ENCODE results near the gene ATN1.
A peak's percentile ranks its signal among the peaks of the same experiment; 100 is the strongest.
"Not testable (repeated sequence)": the region's sequence is repeated elsewhere in the genome, so short reads cannot be mapped to it uniquely, and the experiment has no call there.

ATN1 gene

GRCh38 chr12:6904280-6905276, 23.2 kb upstream of the ATN1 start, which contains the start of gene LRRC23:
Gene LRRC23 (plus strand): TSS chr12:6904822. CDS start chr12:6905634, 812 bp downstream.
- DNase-seq (ENCODE audit: low read depth in 1 of 2, low spot score in 1 of 2) = peak; percentile 93 to 95

GRCh38 chr12:6905414-6906040, 22.2 kb upstream of the ATN1 start:
- DNase-seq (ENCODE audit: low read depth in 1 of 2, low spot score in 1 of 2) = no peak

DNA sequence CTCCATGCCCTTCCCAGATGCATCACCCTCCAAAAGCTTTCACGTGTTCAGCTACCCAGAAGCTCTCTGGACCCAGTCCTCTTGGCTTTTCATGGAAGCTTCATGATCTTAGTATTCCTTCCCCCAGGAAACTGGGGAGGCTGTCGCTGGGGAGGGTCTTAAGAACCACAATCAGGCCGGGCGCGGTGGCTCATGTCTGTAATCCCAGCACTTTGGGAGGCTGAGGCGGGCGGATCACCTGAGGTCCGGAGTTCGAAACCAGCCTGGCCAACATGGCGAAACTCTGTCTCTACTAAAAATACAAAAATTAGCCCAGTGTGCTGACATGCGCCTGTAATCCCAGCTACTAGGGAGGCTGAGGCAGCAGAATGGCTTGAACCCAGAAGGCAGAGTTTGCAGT, 19.6 kb upstream of the ATN1 start:
- DNase-seq (ENCODE audit: low read depth in 1 of 2, low spot score in 1 of 2) = not testable (repeated sequence)

GRCh38 chr12:6909421-6910145, 18.2 kb upstream of the ATN1 start:
- DNase-seq (ENCODE audit: low read depth in 1 of 2, low spot score in 1 of 2) = no peak

GRCh38 chr12:6912164-6912935, 15.4 kb upstream of the ATN1 start:
- DNase-seq (ENCODE audit: low read depth in 1 of 2, low spot score in 1 of 2) = no peak

DNA sequence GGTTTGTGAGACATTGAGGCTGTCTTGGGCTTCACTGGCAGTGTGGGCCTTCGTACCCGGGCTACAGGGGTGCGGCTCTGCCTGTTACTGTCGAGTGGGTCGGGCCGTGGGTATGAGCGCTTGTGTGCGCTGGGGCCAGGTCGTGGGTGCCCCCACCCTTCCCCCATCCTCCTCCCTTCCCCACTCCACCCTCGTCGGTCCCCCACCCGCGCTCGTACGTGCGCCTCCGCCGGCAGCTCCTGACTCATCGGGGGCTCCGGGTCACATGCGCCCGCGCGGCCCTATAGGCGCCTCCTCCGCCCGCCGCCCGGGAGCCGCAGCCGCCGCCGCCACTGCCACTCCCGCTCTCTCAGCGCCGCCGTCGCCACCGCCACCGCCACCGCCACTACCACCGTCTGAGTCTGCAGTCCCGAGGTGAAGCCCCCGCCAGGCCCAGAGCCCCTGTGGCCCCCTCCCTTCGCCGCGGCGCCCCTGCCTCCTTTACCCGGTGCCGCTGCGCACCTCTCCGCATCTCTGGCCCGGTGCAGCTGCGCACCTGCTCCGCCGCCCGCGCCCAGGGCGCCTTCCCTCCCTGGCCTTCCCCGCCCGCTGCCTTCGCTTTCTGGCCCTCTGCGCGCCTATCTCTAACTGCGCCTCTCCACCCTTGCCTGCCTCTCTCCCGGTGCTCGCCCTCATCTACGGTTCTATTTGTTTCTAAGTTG, 13.4 kb upstream of the ATN1 start, which contains the start of gene ENO2:
TSS of gene ENO2 (plus strand) at position 335 of the 701 bp plus-strand sequence. CDS start 1,253 bp downstream, outside the sequence.
- peak; percentile 69 to 77 for DNase-seq (ENCODE audit: low read depth in 1 of 2, low spot score in 1 of 2)

DNA sequence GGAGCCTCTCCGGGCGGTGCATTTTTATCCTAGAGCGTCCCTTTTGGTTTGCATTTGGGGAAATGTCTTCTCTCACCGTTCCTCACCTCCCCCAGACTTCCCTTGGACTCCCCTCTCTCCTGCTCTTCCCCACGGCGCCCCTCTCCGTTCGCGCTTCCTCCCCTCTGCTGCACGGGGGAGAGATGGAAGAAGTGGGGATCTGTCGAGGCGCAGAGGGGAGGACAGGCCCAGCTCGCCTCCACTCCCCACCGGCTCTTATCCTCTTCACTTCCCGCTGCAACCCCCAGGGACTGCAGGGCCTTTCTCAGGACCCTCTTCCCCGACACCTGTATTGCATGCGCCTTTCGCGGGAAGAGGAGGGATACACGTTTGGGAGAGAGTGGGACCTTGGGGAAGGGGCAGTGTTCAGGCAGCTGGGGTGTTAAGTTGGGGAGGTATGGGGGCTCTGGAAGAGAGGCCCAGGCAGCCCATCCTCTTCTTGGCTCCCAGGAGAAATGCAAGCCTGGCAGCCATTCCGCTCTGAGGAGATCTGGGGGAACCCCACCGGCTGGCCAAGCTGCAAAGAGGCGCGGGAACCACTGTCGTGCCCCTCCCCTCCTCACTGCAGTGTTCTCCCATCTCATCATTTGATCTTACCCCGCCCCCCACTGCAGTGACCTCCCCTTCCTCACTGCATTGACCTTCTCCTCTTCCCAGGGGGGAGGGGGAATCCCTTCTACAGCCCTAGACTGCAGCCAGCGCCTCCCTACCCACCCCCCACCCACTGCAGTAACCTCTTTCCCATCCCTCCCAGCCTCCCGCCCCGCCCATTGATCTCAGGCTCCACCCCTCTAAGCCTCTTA, 12.6 kb upstream of the ATN1 start:
- no peak for DNase-seq (ENCODE audit: low read depth in 1 of 2, low spot score in 1 of 2)

DNA sequence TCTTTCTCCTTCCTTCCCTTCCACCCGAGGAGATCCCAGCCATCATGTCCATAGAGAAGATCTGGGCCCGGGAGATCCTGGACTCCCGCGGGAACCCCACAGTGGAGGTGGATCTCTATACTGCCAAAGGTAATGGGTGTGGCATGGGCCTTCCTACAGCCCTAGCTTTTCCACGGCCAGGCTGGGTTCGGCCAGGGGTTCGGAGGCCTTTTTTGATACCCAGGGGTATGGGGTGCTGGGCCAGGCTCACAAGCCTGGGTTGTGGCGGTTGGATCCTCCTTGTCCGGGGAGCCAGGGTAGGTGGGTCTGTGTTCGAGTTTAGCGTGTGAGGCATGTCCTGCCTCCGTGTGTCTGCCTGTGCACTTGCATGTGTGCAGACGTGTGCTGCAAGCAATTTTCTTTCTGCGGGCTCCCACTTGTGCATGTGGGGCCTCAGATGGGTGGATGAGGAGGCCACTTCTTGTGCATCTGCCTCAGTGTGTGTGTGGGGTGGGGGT, 11.9 kb upstream of the ATN1 start:
- no peak for DNase-seq (ENCODE audit: low read depth in 1 of 2, low spot score in 1 of 2)

DNA sequence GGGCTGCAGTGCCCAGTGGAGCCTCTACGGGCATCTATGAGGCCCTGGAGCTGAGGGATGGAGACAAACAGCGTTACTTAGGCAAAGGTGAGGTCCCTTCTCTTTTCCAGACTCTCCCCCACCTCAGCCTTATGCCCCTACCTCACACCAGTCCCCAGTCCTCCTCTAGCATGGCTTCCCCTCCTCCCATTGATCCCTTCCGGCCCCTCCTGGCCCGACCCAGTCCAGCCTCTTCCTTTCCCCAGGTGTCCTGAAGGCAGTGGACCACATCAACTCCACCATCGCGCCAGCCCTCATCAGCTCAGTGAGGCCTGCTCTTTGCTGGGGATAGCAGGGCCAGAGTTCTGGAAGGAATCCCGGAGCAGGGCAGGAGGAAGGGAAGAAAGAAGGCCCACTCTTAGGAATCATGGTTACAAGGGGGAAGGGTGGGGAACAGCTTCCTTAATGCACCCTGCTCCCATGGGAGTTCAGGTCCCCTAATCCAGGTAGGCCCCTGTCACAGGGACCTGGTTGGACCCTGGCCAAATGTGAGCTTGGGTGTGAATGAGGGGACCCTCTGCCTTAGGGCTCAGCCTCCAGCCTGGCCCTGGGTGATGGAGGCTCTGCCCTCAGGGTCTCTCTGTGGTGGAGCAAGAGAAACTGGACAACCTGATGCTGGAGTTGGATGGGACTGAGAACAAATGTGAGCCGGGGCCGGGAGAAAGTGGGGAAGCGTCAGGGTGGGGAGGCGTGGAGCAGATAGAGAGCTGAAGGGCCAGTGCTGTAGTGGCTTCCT, 11.1 kb upstream of the ATN1 start:
- DNase-seq (ENCODE audit: low read depth in 1 of 2, low spot score in 1 of 2) = no peak

DNA sequence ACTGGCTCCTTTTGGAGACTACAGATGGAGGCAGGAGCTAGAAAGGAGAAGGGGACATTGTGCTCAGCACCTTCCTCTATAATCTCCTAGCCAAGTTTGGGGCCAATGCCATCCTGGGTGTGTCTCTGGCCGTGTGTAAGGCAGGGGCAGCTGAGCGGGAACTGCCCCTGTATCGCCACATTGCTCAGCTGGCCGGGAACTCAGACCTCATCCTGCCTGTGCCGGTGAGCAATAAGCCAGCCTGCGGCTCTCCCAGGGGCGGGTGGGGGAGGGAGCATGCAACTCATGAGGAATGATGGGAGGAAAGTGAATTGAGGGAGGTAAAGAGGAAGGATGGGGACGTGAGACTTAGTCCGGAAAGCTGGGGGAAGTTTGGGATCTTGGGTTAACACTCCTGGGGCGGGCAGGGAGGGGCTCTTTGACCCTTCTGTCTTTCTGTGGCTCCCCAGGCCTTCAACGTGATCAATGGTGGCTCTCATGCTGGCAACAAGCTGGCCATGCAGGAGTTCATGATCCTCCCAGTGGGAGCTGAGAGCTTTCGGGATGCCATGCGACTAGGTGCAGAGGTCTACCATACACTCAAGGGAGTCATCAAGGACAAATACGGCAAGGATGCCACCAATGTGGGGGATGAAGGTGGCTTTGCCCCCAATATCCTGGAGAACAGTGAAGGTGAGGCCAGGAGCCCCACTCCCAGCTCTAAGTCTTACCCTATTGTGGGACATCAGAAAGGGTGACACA, 10.1 kb upstream of the ATN1 start:
- no peak for DNase-seq (ENCODE audit: low read depth in 1 of 2, low spot score in 1 of 2)

DNA sequence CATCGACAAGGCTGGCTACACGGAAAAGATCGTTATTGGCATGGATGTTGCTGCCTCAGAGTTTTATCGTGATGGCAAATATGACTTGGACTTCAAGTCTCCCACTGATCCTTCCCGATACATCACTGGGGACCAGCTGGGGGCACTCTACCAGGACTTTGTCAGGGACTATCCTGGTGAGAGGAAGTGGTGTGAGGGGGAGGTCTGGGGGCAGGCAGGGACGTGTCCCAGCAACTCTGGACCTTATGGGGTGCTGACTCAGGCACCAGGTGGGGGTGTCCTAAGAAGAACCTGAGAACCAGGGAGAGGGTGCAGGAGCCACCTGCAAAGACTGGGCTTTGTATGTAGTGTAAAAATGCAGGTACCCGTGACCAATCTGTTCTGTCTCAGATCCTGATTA, 8.2 kb upstream of the ATN1 start:
- no peak for DNase-seq (ENCODE audit: low read depth in 1 of 2, low spot score in 1 of 2)

- no peak for DNase-seq (ENCODE audit: low read depth in 1 of 2, low spot score in 1 of 2)
These were observed 6.2 kb upstream of the ATN1 start for GRCh38 chr12:6921539-6921938.

GRCh38 chr12:6921996-6922946, 5.5 kb upstream of the ATN1 start:
- DNase-seq (ENCODE audit: low read depth in 1 of 2, low spot score in 1 of 2) = no peak

- DNase-seq (ENCODE audit: low read depth in 1 of 2, low spot score in 1 of 2) = no peak
These were observed 4.6 kb upstream of the ATN1 start for GRCh38 chr12:6923003-6923732.

GRCh38 chr12:6923851-6924250, 3.9 kb upstream of the ATN1 start:
- no peak for DNase-seq (ENCODE audit: low read depth in 1 of 2, low spot score in 1 of 2)

- no peak for DNase-seq (ENCODE audit: low read depth in 1 of 2, low spot score in 1 of 2)
These were observed 2.6 kb upstream of the ATN1 start for GRCh38 chr12:6925239-6925539.

All from activated T-helper 1 cell treated with anti-CD3 and anti-CD28 coated beads, Interleukin-2, amount 50 U/mL, for 16 hours (primary cell).